HG03175 (cell line): ENCODE results near the gene CD164.

ENCODE experiments used
- ATAC-seq: cut with Tn5 transposase; IDR thresholded peaks from one replicate; pipeline ENCODE4 v1.9.1; 2021; ENCODE audit warnings: mild to moderate bottlenecking, moderate library complexity; ENCODE audit not compliant: unreplicated experiment

The CD164 gene

DNA sequence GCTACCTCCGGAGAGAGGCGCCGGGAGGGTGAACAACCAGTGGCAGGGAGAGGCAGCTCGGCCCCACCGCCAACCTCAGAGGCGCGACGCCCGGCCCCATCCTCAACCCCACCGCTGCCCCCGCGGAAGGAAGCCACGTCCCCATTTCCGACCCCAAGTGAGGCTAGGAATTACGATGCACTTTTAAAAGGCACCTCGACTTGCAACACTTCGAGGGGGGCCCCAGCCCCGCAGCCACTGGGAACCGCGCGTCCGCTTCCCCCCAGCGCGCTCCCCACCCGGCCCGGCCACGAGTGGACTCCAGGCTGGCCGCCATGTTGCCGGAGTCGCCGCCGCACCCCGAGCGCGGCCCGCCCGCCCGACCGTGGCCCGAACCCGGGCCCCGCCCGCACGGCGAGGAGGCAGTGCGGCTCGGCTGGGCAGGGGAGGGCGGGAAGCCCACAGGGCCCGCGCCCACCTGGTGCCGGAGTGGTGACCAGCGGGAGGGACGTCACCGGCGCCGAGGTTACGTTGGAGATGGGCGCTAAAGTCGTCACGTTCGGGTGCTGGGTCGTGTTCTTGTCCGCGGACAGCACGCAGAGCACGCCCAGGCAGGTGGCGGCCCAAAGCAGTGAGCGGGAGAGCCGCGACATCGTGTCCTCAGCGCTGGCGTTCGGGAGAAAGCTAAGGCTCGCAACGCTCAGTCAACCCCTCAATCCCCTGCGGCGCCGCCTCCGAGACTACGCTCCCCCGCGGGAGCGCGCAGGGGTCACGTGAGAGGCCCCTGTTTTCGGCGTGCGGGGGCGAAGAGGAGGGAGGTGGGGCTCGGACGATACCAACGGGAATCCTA, at the start of gene CD164:
CD164 (minus strand) TSS at position 721 of the 829 bp plus-strand sequence; CDS start at position 632, 89 bp downstream.
- peak; percentile 55 for ATAC-seq

- no peak for ATAC-seq
These were observed 47.2 kb upstream of the CD164 start for GRCh38 chr6:109429496-109429895.

GRCh38 chr6:109428889-109429477, 46.7 kb upstream of the CD164 start:
- ATAC-seq, result no peak

GRCh38 chr6:109424946-109425345, 42.7 kb upstream of the CD164 start:
- no peak for ATAC-seq

DNA sequence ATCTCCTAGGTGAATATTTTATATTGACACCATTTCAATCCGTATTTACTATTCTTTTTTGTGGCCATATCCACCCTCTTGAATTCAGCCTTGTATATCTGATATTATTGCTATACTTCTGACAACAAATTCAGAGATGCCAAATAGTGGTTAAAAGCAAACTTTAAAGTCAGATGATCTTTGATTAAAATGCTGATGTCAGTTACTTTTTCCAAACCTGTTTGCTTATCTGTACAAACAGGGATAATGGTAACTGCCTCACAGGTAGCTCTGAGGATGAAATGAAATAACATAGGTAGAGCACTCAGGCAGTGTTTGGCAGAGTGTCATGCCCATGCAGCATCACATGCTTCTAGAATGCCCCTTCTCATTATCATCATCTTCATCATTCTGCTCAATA, 38.9 kb upstream of the CD164 start:
- ATAC-seq, result no peak

DNA sequence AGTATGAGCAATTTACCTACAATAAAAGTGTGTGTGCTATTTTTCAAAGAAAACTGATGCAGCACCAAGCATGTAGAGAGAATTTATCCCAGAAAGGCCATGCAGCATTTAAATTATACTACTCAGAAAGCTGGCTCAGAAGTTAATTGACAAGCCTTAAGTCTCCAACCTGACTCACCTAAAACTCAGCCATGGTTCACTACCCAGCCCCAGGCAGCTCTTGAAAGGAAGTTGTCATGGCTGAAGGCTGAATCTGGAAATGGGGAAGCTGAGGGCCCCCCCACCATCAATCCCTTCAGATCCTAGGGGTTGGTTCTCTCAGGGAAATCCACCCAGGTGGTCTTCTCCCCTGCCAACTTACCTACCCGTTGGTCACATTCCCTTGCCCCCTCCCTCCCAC, 38.5 kb upstream of the CD164 start:
- ATAC-seq, result no peak

GRCh38 chr6:109417646-109418045, 35.4 kb upstream of the CD164 start:
- no peak for ATAC-seq

GRCh38 chr6:109411034-109411433, 28.8 kb upstream of the CD164 start:
- no peak for ATAC-seq

DNA sequence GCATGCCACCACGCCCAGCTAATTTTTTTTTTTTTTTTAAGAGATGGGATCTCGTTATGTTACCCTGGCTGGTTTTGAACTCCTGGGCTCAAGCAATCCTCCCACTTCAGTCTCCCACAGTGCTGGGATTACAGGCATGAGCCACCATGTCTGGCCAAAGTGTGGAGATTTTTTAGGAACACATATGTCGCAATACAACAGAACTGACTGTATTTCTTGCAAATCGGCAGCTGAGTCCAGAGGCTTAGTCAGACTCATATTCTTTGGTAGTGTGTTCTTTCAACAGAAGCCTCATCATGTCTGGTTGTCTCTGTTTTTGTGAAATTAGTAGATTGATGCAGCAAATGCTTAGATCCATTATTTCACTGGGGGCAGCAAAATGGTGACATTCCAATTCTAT, 23.9 kb upstream of the CD164 start:
- no peak for ATAC-seq

DNA sequence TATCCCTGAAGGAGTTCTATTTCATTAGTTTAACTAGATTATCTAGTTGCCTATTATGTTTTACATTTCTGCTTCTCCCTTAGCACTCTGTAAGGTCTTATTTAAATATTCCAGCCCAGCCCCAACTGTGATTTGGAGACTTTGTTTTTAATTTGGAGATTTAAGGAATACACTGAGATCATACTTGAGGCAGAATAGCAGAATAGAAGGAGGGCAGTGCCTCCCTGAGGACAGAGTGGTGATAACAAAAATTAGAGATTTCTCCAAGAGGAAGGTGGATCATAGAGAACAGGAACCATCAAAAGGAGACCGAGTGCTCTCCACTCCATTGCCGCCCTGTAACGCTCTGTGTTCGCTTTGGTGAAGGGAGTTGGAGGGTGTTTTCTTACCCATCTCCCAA, 14.8 kb upstream of the CD164 start:
- no peak for ATAC-seq

GRCh38 chr6:109396046-109396718, 13.9 kb upstream of the CD164 start:
- ATAC-seq, result no peak

GRCh38 chr6:109393886-109394281, 11.6 kb upstream of the CD164 start:
- no peak for ATAC-seq

- ATAC-seq, result no peak
These were observed 11.1 kb upstream of the CD164 start for GRCh38 chr6:109393157-109393885.

- ATAC-seq, result no peak
These were observed 7.5 kb upstream of the CD164 start for GRCh38 chr6:109389650-109390274.

- ATAC-seq, result no peak
These were observed 6.0 kb upstream of the CD164 start for GRCh38 chr6:109388265-109388664.

DNA sequence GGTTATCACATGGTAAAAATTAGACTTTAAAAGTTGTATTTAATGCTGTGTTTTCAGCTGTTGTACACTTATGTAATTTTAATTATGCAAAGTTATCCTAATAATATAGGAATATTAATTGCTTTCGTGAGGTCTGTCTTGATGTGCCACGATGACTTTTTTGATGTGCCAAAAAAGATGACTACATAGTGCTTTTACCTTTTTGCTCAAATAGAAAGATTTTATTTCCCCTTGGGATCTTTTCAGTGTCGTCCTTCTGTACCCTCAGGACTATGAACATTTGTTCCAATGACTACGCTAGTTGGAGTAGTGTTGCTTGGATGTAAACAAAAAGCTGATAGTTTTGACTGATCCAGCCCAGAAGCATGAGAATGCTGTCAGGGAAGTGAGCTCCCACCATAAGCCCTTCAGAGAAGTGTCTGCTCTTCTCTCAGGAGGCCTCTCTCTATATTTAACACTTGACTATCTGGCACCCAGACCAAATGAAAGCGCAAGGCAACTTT, 1.2 kb upstream of the CD164 start:
- no peak for ATAC-seq

DNA sequence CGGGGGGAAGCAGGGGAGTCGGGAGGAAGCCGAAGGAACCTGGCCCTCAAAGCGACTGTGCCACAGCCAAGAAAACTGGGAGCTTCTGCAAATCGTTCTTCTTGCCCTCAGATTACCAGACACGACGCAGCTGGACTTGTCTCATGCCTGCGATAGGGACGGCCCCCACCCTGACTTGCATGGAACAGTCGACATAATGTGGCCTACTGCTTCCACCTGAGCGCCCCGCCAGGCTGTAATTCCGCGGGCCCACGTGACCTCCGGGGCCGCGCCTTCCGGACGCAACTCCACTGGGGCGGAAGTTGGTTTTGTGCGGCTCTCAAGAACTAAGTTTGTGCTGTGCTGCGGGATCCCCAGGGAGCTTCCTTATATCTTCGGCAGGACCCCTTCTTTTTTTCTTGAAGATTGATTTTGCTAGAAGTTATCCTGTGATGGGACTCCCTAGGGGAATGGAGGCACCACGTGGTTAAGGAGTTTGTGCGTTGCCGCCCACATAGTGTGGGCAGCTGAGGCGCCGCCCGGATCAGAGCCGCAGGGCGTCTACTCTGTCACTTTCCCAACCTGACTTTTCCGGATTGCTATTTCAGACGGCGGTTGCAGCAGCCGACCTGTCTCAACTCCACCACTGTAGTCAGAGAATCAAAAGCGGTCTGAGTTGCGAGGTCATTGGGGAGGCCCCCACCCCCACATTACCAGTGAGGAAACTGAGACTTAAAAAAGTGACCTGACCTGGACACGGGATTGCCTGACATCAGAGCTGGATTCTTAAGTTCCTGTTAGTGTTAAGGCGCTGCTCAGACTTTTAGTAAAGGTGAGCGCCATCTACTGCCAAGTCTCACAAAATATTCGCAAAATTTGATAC, 540 bp upstream of the CD164 start:
- ATAC-seq, result peak; percentile 67

- ATAC-seq, result no peak
These were observed 1.1 kb downstream of the CD164 start for GRCh38 chr6:109381061-109381746.

- ATAC-seq, result no peak
These were observed 2.6 kb downstream of the CD164 start for GRCh38 chr6:109379711-109380110.
